DOHH2 (cell line): ENCODE results near the gene CALML6.

Source experiments
- CTCF ChIP-seq: fragments of 200-600 bp; sonication (generic); IDR thresholded peaks from one replicate; pipeline ENCODE4 v1.5.1; 2014; ENCODE audit warnings: antibody characterized with exemption, mild to moderate bottlenecking, low read depth, low read length; ENCODE audit not compliant: poor library complexity, severe bottlenecking
- EZH2phosphoT487 ChIP-seq: fragments of 200-600 bp; sonication (generic); IDR thresholded peaks from 2 replicates; pipeline ENCODE4 v1.6.1; 2017; ENCODE audit warnings: borderline replicate concordance, mild to moderate bottlenecking, antibody characterized with exemption, low read length, moderate library complexity, mixed read lengths

- TF ChIP-seq CTCF (no peak), EZH2phosphoT487 (no peak)
These were observed 27.1 kb downstream of the CALML6 start for GRCh38 chr1:1941868-1942752.
